Measurements from ENCODE around the gene ACAP1.
"Not testable (repeated sequence)": the region's sequence is repeated elsewhere in the genome, so short reads cannot be mapped to it uniquely, and the experiment has no call there.

Gene ACAP1

GRCh38 chr17:7332600-7333069 is 3.7 kb upstream of the ACAP1 start:
- not testable (repeated sequence) for H3K9me3 ChIP-seq (ENCODE audit: control insufficient read depth, insufficient read depth, low read depth, low read length); H3K36me3 ChIP-seq (ENCODE audit: control insufficient read depth, insufficient read depth, low read length); H3K27ac ChIP-seq (ENCODE audit: low read depth, low read length); H3K27me3 ChIP-seq (ENCODE audit: control insufficient read depth, insufficient read depth, low read length); H3K9ac ChIP-seq (ENCODE audit: low read length); H3K4me3 ChIP-seq (ENCODE audit: low read depth, low read length)
- peaks cover 22% of the 10 kb centered on the region for H3K4me1 ChIP-seq (ENCODE audit: control insufficient read depth, insufficient read depth, low read length)

- Histone ChIP-seq H3K9ac (ENCODE audit: low read length) (no peak overlapping the region), H3K27ac (ENCODE audit: low read depth, low read length) (no peak overlapping the region)
Observed at GRCh38 chr17:7334938-7335538, 1.3 kb upstream of the ACAP1 start.

GRCh38 chr17:7335765-7336164 is 564 bp upstream of the ACAP1 start:
- not testable (repeated sequence) for H3K27ac ChIP-seq (ENCODE audit: low read depth, low read length); H3K9me3 ChIP-seq (ENCODE audit: control insufficient read depth, insufficient read depth, low read depth, low read length); H3K27me3 ChIP-seq (ENCODE audit: control insufficient read depth, insufficient read depth, low read length); H3K4me3 ChIP-seq (ENCODE audit: low read depth, low read length); H3K36me3 ChIP-seq (ENCODE audit: control insufficient read depth, insufficient read depth, low read length); H3K9ac ChIP-seq (ENCODE audit: low read length)
- H3K4me1 ChIP-seq (ENCODE audit: control insufficient read depth, insufficient read depth, low read length): peaks cover 23% of the 10 kb centered on the region

More at GRCh38 chr17:7334938-7335538, 1.3 kb upstream of the ACAP1 start:
- H3K9me3 ChIP-seq (ENCODE audit: control insufficient read depth, insufficient read depth, low read depth, low read length): no peaks in the 10 kb centered on the region
- H3K4me1 ChIP-seq (ENCODE audit: control insufficient read depth, insufficient read depth, low read length): peaks cover 23% of the 10 kb centered on the region
- no peak overlapping the region for H3K4me3 ChIP-seq (ENCODE audit: low read depth, low read length)
- no peaks in the 10 kb centered on the region for H3K27me3 ChIP-seq (ENCODE audit: control insufficient read depth, insufficient read depth, low read length)
- H3K36me3 ChIP-seq (ENCODE audit: control insufficient read depth, insufficient read depth, low read length): no peaks in the 10 kb centered on the region

DNA sequence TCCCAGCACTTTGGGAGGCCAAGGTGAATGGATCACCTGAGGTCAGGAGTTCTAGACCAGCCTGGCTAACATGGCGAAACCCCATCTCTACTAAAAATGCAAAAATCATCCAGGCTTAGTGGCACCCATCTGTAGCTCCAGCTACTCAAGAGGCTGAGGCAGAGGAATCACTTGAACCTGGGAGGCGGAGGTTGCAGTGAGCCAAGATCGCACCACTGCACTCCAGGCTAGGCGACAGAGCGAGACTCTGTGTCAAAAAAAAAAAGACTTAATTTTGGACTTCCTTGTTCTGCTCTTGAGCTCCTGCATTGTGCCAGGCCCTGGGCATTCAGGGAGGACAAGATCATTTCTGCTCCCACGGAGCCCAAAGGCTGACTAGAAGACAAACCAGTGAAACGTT is 1.3 kb downstream of the ACAP1 start:
- H3K36me3 ChIP-seq (ENCODE audit: control insufficient read depth, insufficient read depth, low read length); H3K27ac ChIP-seq (ENCODE audit: low read depth, low read length); H3K4me3 ChIP-seq (ENCODE audit: low read depth, low read length); H3K9ac ChIP-seq (ENCODE audit: low read length); H3K9me3 ChIP-seq (ENCODE audit: control insufficient read depth, insufficient read depth, low read depth, low read length); H3K27me3 ChIP-seq (ENCODE audit: control insufficient read depth, insufficient read depth, low read length): not testable (repeated sequence)
- peaks cover 20% of the 10 kb centered on the region for H3K4me1 ChIP-seq (ENCODE audit: control insufficient read depth, insufficient read depth, low read length)

GRCh38 chr17:7340179-7340578 is 3.9 kb downstream of the ACAP1 start:
- H3K27me3 ChIP-seq (ENCODE audit: control insufficient read depth, insufficient read depth, low read length): no peaks in the 10 kb centered on the region
- H3K9me3 ChIP-seq (ENCODE audit: control insufficient read depth, insufficient read depth, low read depth, low read length): no peaks in the 10 kb centered on the region
- H3K9ac ChIP-seq (ENCODE audit: low read length): no peak overlapping the region
- no peak overlapping the region for H3K27ac ChIP-seq (ENCODE audit: low read depth, low read length)
- H3K4me3 ChIP-seq (ENCODE audit: low read depth, low read length): no peak overlapping the region
- peaks cover 20% of the 10 kb centered on the region for H3K4me1 ChIP-seq (ENCODE audit: control insufficient read depth, insufficient read depth, low read length)
- H3K36me3 ChIP-seq (ENCODE audit: control insufficient read depth, insufficient read depth, low read length): no peaks in the 10 kb centered on the region

- Histone ChIP-seq H3K36me3 (ENCODE audit: control insufficient read depth, insufficient read depth, low read length) (no peaks in the 10 kb centered on the region), H3K27ac (ENCODE audit: low read depth, low read length) (no peak overlapping the region), H3K9ac (ENCODE audit: low read length) (no peak overlapping the region), H3K27me3 (ENCODE audit: control insufficient read depth, insufficient read depth, low read length) (no peaks in the 10 kb centered on the region), H3K4me1 (ENCODE audit: control insufficient read depth, insufficient read depth, low read length) (peaks cover 9% of the 10 kb centered on the region), H3K9me3 (ENCODE audit: control insufficient read depth, insufficient read depth, low read depth, low read length) (no peaks in the 10 kb centered on the region), H3K4me3 (ENCODE audit: low read depth, low read length) (no peak overlapping the region)
Observed at GRCh38 chr17:7341842-7342241, 5.5 kb downstream of the ACAP1 start.

GRCh38 chr17:7343250-7343649 is 6.9 kb downstream of the ACAP1 start:
- Histone ChIP-seq H3K36me3 (ENCODE audit: control insufficient read depth, insufficient read depth, low read length) (no peaks in the 10 kb centered on the region), H3K9ac (ENCODE audit: low read length) (no peak overlapping the region), H3K4me3 (ENCODE audit: low read depth, low read length) (no peak overlapping the region), H3K9me3 (ENCODE audit: control insufficient read depth, insufficient read depth, low read depth, low read length) (no peaks in the 10 kb centered on the region), H3K4me1 (ENCODE audit: control insufficient read depth, insufficient read depth, low read length) (no peaks in the 10 kb centered on the region), H3K27ac (ENCODE audit: low read depth, low read length) (no peak overlapping the region), H3K27me3 (ENCODE audit: control insufficient read depth, insufficient read depth, low read length) (no peaks in the 10 kb centered on the region)

GRCh38 chr17:7346761-7347614 is 10.7 kb downstream of the ACAP1 start:
- no peak overlapping the region for H3K4me3 ChIP-seq (ENCODE audit: low read depth, low read length)
- H3K9me3 ChIP-seq (ENCODE audit: control insufficient read depth, insufficient read depth, low read depth, low read length): no peaks in the 10 kb centered on the region
- H3K4me1 ChIP-seq (ENCODE audit: control insufficient read depth, insufficient read depth, low read length): peaks cover 11% of the 10 kb centered on the region
- H3K27ac ChIP-seq (ENCODE audit: low read depth, low read length): no peak overlapping the region
- no peaks in the 10 kb centered on the region for H3K27me3 ChIP-seq (ENCODE audit: control insufficient read depth, insufficient read depth, low read length)
- H3K9ac ChIP-seq (ENCODE audit: low read length): no peak overlapping the region
- no peaks in the 10 kb centered on the region for H3K36me3 ChIP-seq (ENCODE audit: control insufficient read depth, insufficient read depth, low read length)

DNA sequence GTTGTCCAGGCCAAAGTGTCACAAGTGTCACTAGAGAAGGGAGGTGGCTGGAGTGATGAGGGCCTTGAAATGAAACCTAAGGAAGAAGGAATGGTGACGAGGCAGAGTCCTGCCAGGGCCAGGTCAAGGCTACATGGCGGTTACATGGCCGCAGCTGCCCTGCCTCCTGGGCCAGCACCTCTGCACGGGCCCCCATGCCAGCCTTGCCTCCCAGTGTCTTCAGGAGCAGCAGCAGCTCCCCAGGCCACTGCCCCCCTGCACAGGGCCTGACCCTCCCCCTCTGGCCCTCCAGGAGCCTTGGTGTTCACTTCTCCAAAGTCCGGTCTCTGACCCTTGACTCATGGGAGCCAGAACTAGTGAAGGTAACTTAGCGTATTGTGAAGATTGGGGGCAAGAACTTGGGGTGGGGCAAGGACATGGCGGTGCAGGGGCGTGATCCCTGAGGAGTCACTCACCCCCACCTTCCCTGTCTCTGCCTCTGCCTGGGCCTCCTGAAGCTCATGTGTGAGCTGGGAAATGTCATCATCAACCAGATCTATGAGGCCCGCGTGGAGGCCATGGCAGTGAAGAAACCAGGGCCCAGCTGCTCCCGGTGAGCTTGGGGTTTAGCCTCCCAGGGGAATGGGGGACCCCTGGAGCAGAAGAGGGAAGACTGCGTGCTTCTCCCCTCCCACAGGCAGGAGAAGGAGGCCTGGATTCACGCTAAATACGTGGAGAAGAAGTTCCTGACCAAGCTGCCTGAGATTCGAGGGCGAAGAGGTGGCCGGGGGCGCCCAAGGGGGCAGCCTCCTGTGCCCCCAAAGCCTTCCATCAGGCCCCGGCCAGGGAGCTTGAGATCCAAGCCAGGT is 11.5 kb downstream of the ACAP1 start:
- Histone ChIP-seq H3K9ac (ENCODE audit: low read length) (peak overlapping the region; percentile 13), H3K9me3 (ENCODE audit: control insufficient read depth, insufficient read depth, low read depth, low read length) (no peaks in the 10 kb centered on the region), H3K27me3 (ENCODE audit: control insufficient read depth, insufficient read depth, low read length) (0 out of 2 replicates have a peak, but pooled peaks cover 3% of the 10 kb centered on the region), H3K4me3 (ENCODE audit: low read depth, low read length) (no peak overlapping the region), H3K36me3 (ENCODE audit: control insufficient read depth, insufficient read depth, low read length) (no peaks in the 10 kb centered on the region), H3K27ac (ENCODE audit: low read depth, low read length) (no peak overlapping the region), H3K4me1 (ENCODE audit: control insufficient read depth, insufficient read depth, low read length) (peaks cover 16% of the 10 kb centered on the region)

- no peaks in the 10 kb centered on the region for H3K36me3 ChIP-seq (ENCODE audit: control insufficient read depth, insufficient read depth, low read length)
- peaks cover 19% of the 10 kb centered on the region for H3K4me1 ChIP-seq (ENCODE audit: control insufficient read depth, insufficient read depth, low read length)
- no peak overlapping the region for H3K27ac ChIP-seq (ENCODE audit: low read depth, low read length)
- no peak overlapping the region for H3K4me3 ChIP-seq (ENCODE audit: low read depth, low read length)
- H3K9me3 ChIP-seq (ENCODE audit: control insufficient read depth, insufficient read depth, low read depth, low read length): no peaks in the 10 kb centered on the region
- H3K27me3 ChIP-seq (ENCODE audit: control insufficient read depth, insufficient read depth, low read length): 0 out of 2 replicates have a peak, but pooled peaks cover 6% of the 10 kb centered on the region
- no peak overlapping the region for H3K9ac ChIP-seq (ENCODE audit: low read length)
Observed at GRCh38 chr17:7348478-7349242, 12.3 kb downstream of the ACAP1 start.
